Bronchial epithelial cell (primary cell): ENCODE results near the gene CD52. TPM values are rescaled to one million over a fixed set of nuclear protein-coding genes. Genes with fewer than 3 reads are reported as not detected.
A peak's percentile ranks its signal among the peaks of the same experiment; 100 is the strongest.

ENCODE experiments used
- DNase-seq: peaks from one replicate; pipeline ENCODE4 v3.0.0-alpha.2; 2010; ENCODE audit warnings: low read depth
- FAIRE-seq: peaks from 2 replicates; lab custom pipeline; 2011; peaks lifted over from hg19 to GRCh38; lab: Jason Lieb, UNC
- H3K27me3 ChIP-seq: 2 replicates; pipeline ENCODE4 v1.5.1; 2011; ENCODE audit warnings: low read length; ENCODE audit not compliant: control insufficient read depth, insufficient read depth
- H3K36me3 ChIP-seq: 2 replicates; pipeline ENCODE4 v1.5.1; 2011; ENCODE audit warnings: low read length; ENCODE audit not compliant: control insufficient read depth, insufficient read depth
- H3K4me3 ChIP-seq: 2 replicates; pipeline ENCODE4 v1.5.1; 2011; ENCODE audit warnings: mild to moderate bottlenecking, low read depth, low read length, control low read depth
- CTCF ChIP-seq: IDR thresholded peaks from 2 replicates; pipeline ENCODE4 v1.5.1; 2011; ENCODE audit warnings: mild to moderate bottlenecking, moderate library complexity, low read length, control low read depth, inconsistent platforms; ENCODE audit not compliant: insufficient read depth, severe bottlenecking
- total RNA-seq: library from RNA; depleted of rRNA; stranded (reverse); fragments of >200 nt; gene quantifications from 2 replicates; pipeline ENCODE4 v1.2.1, GENCODE V29; 2014

Gene CD52
- total RNA-seq, 1 donor from 2014 or later, result not detected

GRCh38 chr1:26276432-26276838 is 41.3 kb upstream of the CD52 start:
- no peak overlapping the region for H3K4me3 ChIP-seq
- H3K36me3 ChIP-seq, result peaks cover 6% of the 10 kb centered on the region
- TF ChIP-seq CTCF, result no peak
- FAIRE-seq (peak; percentile 96), DNase-seq (no peak)
- no peaks in the 10 kb centered on the region for H3K27me3 ChIP-seq

- no peak for TF ChIP-seq CTCF
- Histone ChIP-seq H3K27me3 (no peaks in the 10 kb centered on the region), H3K4me3 (no peak overlapping the region), H3K36me3 (peaks cover 10% of the 10 kb centered on the region)
- FAIRE-seq (no peak), DNase-seq (peak; percentile 50)
Observed at GRCh38 chr1:26277261-26277661, 40.5 kb upstream of the CD52 start.

DNA sequence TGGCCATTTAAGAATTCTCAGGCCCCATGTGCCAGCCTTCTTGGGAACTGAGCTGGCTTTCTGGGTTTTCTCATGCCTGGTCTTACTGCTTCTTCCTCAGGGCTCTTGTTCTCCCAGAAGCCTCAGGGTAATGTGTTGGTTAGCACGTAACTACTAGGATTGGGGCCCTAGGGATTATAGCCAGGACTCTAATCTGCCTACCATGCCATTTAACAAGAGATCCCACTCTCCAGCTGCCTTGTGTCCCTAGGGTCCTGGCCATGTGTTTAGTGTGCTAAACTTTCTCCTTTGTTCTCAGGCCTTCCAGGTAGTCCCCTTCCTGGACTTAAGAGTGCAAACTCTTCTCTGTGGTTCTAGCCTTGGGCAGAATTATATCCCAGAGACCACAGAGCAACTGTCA is 40.0 kb upstream of the CD52 start:
- peaks cover 10% of the 10 kb centered on the region for H3K36me3 ChIP-seq
- H3K27me3 ChIP-seq, result no peaks in the 10 kb centered on the region
- no peak overlapping the region for H3K4me3 ChIP-seq
- FAIRE-seq, result no peak
- no peak for DNase-seq
- TF ChIP-seq CTCF, result no peak

GRCh38 chr1:26278303-26278702 is 39.5 kb upstream of the CD52 start:
- FAIRE-seq (no peak), DNase-seq (peak; percentile 95)
- H3K27me3 ChIP-seq, result no peaks in the 10 kb centered on the region
- no peak overlapping the region for H3K4me3 ChIP-seq
- H3K36me3 ChIP-seq, result peaks cover 10% of the 10 kb centered on the region
- TF ChIP-seq CTCF, result no peak

GRCh38 chr1:26278724-26279455 is 38.9 kb upstream of the CD52 start:
- H3K27me3 ChIP-seq, result no peaks in the 10 kb centered on the region
- H3K36me3 ChIP-seq, result peaks cover 10% of the 10 kb centered on the region
- no peak for TF ChIP-seq CTCF
- peak; percentile 94 for DNase-seq
- peak overlapping the region; percentile 77 for H3K4me3 ChIP-seq
- FAIRE-seq, result no peak
